ENCODE data around the gene PGGHG.
"Not testable (repeated sequence)": the region's sequence is repeated elsewhere in the genome, so short reads cannot be mapped to it uniquely, and the experiment has no call there.

The PGGHG gene

DNA sequence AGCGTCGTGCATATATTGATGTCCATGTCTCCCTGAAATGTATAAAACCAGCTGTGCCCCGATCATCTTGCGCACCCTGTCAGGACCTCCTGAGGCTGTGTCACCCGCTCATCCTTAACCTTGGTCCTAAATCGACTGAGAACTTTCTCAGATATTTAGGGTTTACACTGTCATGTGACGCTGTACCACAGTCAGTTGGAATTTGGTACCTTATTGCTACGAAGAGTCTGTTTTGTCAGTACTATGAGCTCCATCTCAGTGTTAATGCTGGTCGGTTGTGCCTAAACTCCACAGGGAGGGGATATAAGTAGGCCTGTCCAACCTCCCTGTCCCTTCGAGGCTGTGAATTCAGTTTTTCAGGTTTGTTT, 16.9 kb downstream of the PGGHG start:
- H3K27ac ChIP-seq (ENCODE audit: low read depth, low read length): peak overlapping the region; percentile 83; the same call in 1 of the 2 replicates
- H3K4me1 ChIP-seq (ENCODE audit: insufficient read depth, low read length): peaks cover 45% of the 10 kb centered on the region
- WGBS: 74% methylated on average over 10 of the region's 10 CpGs
- H3K36me3 ChIP-seq (ENCODE audit: insufficient read depth, low read length): no peaks in the 10 kb centered on the region
- H3K9me3 ChIP-seq (ENCODE audit: insufficient read depth, low read depth, low read length): no peaks in the 10 kb centered on the region
- H3K4me3 ChIP-seq (ENCODE audit: low read length): no peak overlapping the region
- no peaks in the 10 kb centered on the region for H3K27me3 ChIP-seq (ENCODE audit: insufficient read depth, low read length)
- H3K9ac ChIP-seq (ENCODE audit: low read depth, low read length): peak overlapping the region; percentile 10; the same call in 1 of the 2 replicates

DNA sequence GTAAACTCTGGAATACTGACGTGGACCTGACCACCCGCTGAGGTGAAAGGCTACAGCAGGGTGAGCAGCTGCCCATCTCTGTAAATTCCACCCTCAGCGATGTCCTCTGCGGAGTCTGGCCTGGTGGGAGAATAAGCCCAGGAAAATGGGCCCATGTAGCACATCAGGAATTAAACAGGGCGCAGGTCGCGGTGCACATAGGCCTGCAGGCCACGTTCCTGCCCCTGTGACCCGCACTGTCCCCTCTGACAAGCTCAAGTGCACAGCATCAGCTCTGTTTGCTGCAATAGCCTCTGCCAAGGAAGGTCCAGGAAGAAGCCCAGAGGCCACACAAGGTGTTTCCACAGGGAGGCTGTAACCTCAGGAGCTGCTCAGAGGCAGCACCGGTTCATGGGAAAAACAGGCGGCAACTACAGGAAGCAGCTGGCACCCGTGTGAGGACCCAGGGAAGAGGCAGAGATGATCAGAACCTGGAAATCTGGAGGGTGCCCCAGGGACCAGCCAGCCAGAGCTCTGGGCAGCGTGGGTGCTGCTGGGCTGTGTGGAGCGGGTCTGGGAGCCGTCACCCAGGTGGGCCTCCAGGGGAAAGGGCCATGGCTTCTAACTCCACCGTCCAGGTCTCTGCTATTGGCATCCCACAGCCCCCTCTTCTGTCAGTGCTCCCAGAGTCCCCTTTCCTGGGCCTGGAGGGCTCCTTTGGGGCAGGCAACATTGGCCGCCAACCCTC, 17.9 kb downstream of the PGGHG start:
- Histone ChIP-seq H3K27ac (ENCODE audit: low read depth, low read length) (no peak overlapping the region), H3K9me3 (ENCODE audit: insufficient read depth, low read depth, low read length) (no peaks in the 10 kb centered on the region), H3K4me1 (ENCODE audit: insufficient read depth, low read length) (peaks cover 45% of the 10 kb centered on the region), H3K36me3 (ENCODE audit: insufficient read depth, low read length) (no peaks in the 10 kb centered on the region), H3K4me3 (ENCODE audit: low read length) (no peak overlapping the region), H3K27me3 (ENCODE audit: insufficient read depth, low read length) (peaks cover under 1% of the 10 kb centered on the region; the same call in 1 of the 2 replicates), H3K9ac (ENCODE audit: low read depth, low read length) (no peak overlapping the region)
- 91% methylated on average over 17 of the region's 17 CpGs for WGBS

DNA sequence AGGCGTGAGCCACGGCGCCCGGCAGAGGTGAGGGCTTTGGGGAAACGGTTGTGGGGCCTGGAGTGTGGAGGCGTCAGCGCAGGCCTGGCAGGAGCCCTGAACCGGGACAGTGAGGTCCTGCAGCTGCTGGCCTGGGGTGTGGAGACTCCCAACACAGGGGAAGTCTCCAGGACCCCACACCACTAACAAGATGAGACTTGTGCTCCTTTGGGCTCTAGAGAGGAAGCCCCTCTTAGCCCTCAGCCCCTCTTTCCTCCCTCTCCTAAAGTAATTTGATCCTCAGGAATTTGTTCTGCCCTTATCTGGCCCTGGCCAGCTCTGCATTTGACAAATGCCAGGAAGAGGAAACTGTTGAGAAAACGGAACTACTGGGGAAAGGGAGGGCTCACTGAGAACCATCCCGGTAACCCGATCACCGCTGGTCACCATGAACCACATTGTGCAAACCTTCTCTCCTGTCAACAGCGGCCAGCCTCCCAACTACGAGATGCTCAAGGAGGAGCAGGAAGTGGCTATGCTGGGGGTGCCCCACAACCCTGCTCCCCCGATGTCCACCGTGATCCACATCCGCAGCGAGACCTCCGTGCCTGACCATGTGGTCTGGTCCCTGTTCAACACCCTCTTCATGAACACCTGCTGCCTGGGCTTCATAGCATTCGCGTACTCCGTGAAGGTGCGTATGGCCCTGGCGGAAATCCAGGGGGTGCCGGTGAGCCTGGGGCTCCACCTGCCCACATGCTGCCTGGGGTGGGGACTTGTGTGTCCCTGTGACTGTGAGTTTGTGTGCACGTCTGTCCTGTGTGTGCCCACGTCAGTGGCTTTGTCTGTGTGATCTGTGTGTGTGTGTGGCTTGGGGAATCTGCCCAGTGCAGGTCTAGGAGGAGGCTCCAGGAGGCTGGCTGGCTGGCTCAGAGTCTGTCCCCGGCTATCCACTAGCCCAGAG, 19.1 kb downstream of the PGGHG start, which contains the start of gene IFITM2:
Gene IFITM2, plus strand, starts transcription at position 51 of the 943 bp plus-strand sequence. Its CDS starts 377 bp downstream, at position 428.
- not testable (repeated sequence) for H3K36me3 ChIP-seq (ENCODE audit: insufficient read depth, low read length); H3K9me3 ChIP-seq (ENCODE audit: insufficient read depth, low read depth, low read length); H3K27me3 ChIP-seq (ENCODE audit: insufficient read depth, low read length)
- peak within 1 kb of the TSS; percentile 70 for H3K27ac ChIP-seq (ENCODE audit: low read depth, low read length)
- H3K4me3 ChIP-seq (ENCODE audit: low read length): peak within 1 kb of the TSS; percentile 49
- H3K4me1 ChIP-seq (ENCODE audit: insufficient read depth, low read length): peaks cover 56% of the 10 kb centered on the region
- WGBS: 40% methylated on average over 26 of the region's 28 CpGs
- 0 out of 2 replicates have a peak within 1 kb of the TSS, but pooled peaks have one; percentile 42 for H3K9ac ChIP-seq (ENCODE audit: low read depth, low read length)

DNA sequence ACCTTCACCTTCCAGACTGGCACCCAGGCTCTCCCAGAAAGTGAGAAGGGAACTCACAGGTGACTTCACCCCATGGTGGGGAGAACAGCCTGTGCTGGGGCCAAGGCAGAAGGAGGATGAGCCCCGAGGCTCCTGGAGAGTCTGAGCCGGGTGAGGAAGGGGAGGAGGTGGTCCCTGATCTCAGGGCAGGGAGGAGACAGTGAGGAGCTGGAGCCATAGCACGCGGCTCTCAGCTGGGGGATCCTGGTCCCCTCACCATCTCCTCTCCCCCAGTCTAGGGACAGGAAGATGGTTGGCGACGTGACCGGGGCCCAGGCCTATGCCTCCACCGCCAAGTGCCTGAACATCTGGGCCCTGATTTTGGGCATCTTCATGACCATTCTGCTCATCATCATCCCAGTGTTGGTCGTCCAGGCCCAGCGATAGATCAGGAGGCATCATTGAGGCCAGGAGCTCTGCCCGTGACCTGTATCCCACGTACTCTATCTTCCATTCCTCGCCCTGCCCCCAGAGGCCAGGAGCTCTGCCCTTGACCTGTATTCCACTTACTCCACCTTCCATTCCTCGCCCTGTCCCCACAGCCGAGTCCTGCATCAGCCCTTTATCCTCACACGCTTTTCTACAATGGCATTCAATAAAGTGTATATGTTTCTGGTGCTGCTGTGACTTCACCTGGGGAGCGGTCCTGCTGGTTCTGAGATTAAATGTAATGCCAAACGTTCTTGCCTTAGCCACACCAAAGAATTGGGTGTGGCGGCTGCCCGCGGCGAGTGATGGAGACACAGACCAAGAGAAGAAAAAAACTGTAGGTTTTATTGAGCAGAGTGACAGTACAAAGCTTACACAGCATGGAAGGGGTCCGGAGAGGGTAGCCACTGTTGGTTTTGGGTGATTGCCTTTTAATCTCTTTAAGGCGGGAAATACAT, 20.1 kb downstream of the PGGHG start:
- H3K9ac ChIP-seq (ENCODE audit: low read depth, low read length); H3K27me3 ChIP-seq (ENCODE audit: insufficient read depth, low read length); H3K36me3 ChIP-seq (ENCODE audit: insufficient read depth, low read length); H3K27ac ChIP-seq (ENCODE audit: low read depth, low read length); H3K9me3 ChIP-seq (ENCODE audit: insufficient read depth, low read depth, low read length); H3K4me3 ChIP-seq (ENCODE audit: low read length): not testable (repeated sequence)
- peaks cover 57% of the 10 kb centered on the region for H3K4me1 ChIP-seq (ENCODE audit: insufficient read depth, low read length)
- WGBS: 66% methylated on average over 24 of the region's 24 CpGs

DNA sequence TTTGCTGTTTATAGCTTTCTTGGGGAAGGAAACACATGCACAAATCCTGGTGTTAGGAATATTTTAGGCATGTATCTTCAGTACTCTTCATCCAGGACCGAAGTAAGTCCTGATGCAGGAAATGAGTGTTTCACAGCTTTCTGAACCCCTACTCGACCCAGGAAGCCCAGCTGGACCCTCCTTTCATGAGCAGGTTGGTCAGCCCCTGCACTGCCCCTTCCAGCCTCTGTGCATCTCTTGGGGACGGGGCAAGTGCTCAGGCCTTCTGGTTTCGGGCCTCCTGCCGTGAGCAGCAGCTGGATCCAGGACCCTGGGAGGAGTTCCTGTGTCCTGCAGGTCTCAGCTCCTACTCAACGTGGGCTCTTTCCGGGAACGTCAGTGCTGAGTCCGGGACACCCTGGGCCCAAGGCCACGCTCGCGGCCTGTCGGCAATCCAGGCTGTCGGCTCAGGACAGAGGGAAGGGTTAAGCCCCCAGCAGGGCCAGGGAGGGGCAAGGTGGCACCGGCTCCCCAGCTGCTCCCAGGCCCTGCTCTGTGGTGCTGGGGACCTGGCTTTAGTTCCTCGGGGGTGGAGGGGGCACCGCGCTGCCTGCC, 21.1 kb downstream of the PGGHG start:
- H3K4me1 ChIP-seq (ENCODE audit: insufficient read depth, low read length): peaks cover 56% of the 10 kb centered on the region
- peak overlapping the region; percentile 24 for H3K4me3 ChIP-seq (ENCODE audit: low read length)
- not testable (repeated sequence) for H3K27ac ChIP-seq (ENCODE audit: low read depth, low read length); H3K9me3 ChIP-seq (ENCODE audit: insufficient read depth, low read depth, low read length); H3K36me3 ChIP-seq (ENCODE audit: insufficient read depth, low read length); H3K27me3 ChIP-seq (ENCODE audit: insufficient read depth, low read length); H3K9ac ChIP-seq (ENCODE audit: low read depth, low read length)
- WGBS: 36% methylated on average over 4 of the region's 18 CpGs

DNA sequence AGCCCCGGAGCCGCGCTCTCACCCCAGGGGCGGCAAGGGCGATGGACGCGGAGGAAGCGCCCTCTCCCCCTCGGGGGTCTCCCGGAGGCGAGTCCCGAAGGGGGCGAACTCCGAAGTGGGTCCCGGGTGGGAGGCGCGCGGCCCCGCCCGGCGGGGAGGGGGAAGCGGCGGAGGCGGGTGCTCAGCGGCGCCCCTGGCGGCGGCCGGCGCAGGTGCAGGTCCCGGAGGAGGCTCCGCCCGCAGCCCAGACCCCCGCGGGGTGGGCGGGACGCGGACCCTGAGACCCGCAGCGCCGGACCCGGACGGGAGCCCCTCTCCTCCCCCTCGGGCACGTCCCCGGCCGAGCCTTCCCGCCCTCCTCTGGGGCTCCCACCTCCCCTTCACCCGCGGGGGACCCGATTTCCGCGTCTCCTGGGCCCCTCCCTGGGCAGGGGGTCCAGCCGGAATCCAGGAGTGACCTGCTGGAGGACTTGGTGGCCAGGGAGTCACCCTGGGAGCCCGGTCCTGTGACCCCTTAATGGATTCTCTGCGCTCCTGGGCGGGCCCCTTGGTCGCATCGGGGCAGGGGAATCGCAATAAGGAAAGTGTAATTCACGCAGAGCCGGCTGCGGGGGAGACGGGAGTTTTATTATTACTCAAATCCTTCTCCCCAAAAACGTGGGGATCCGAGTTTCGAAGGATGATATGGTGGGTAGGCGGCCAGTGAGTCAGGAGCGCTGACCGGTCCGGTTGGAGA, 22.3 kb downstream of the PGGHG start:
- H3K27ac ChIP-seq (ENCODE audit: low read depth, low read length); H3K9ac ChIP-seq (ENCODE audit: low read depth, low read length); H3K9me3 ChIP-seq (ENCODE audit: insufficient read depth, low read depth, low read length); H3K36me3 ChIP-seq (ENCODE audit: insufficient read depth, low read length): not testable (repeated sequence)
- Histone ChIP-seq H3K4me1 (ENCODE audit: insufficient read depth, low read length) (peaks cover 45% of the 10 kb centered on the region), H3K27me3 (ENCODE audit: insufficient read depth, low read length) (peaks cover 16% of the 10 kb centered on the region), H3K4me3 (ENCODE audit: low read length) (peak overlapping the region; percentile 24; the same call in 1 of the 2 replicates)
- WGBS: 1% methylated on average over 5 of the region's 71 CpGs

DNA sequence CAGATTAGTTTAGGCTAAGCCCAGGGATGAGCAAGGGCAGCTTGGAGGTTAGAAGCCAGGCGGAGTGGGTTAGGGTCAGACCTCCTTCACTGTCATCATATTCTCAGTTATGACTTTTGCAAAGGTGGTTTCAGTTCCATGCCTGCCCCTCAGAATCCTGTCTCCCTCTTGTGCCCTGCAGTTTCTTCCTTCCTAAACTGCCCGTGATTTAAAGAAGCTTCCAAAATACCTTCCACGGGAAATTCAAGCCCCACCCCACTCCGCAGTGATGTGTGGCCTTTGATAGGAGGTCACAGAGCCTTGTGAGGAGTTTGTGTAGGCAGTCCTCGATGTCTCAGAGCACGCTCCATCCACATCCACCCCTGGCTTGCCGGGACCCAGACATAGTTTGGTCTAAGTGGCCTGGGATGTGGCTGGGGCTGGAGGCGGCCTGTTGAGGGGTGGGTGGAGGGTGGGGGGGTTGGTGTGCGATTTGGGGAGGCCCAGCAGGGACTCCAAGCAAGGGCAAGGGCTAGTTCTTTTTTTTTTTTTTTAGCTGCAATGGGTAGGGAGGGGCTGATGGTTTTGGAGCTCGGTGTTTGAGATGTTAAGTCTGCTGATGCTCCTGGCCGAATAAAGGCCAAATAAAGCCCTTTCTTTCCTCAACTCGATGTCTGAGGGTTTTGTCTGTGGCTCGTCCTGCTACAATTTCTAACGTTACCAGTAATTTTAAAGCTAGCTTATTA, 23.3 kb downstream of the PGGHG start:
- Histone ChIP-seq H3K9me3 (ENCODE audit: insufficient read depth, low read depth, low read length) (no peaks in the 10 kb centered on the region), H3K4me1 (ENCODE audit: insufficient read depth, low read length) (peaks cover 48% of the 10 kb centered on the region), H3K9ac (ENCODE audit: low read depth, low read length) (no peak overlapping the region), H3K36me3 (ENCODE audit: insufficient read depth, low read length) (peaks cover 7% of the 10 kb centered on the region; the same call in 1 of the 2 replicates), H3K27me3 (ENCODE audit: insufficient read depth, low read length) (peaks cover 27% of the 10 kb centered on the region), H3K4me3 (ENCODE audit: low read length) (peak overlapping the region; percentile 67; the same call in 1 of the 2 replicates), H3K27ac (ENCODE audit: low read depth, low read length) (no peak overlapping the region)
- WGBS: 35% methylated on average over 12 of the region's 14 CpGs

DNA sequence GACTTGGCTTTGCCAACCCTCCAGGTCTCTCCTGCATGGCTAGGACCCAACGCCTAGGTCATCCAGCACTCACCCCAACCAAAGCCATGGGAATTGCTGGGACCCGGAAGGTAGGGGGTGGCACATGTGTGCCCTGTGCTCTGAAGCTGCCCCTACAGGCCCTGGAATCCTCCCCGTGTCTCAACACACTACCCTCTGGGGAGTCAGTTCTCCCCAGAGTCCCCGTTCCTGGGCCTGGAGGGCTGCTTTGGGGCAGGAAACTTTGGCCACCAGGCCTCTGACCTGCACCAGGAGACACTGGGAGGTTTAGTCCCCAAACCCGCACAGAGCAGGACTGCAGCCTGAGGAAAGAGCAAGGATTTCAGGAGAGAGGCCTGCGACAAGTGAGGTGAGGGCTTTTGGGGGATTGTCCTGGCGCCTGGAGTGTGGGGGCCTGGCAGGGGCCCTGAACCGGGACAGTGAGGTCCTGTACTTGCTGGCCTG, 24.4 kb downstream of the PGGHG start:
- peaks cover 45% of the 10 kb centered on the region for H3K4me1 ChIP-seq (ENCODE audit: insufficient read depth, low read length)
- H3K27me3 ChIP-seq (ENCODE audit: insufficient read depth, low read length): peaks cover 32% of the 10 kb centered on the region
- 28% methylated on average over 8 of the region's 8 CpGs for WGBS
- no peaks in the 10 kb centered on the region for H3K9me3 ChIP-seq (ENCODE audit: insufficient read depth, low read depth, low read length)
- peak overlapping the region; percentile 67 for H3K4me3 ChIP-seq (ENCODE audit: low read length)
- H3K27ac ChIP-seq (ENCODE audit: low read depth, low read length): peak overlapping the region; percentile 84; the same call in 1 of the 2 replicates
- 0 out of 2 replicates have a peak overlapping the region, but pooled peaks have one; percentile 11 for H3K9ac ChIP-seq (ENCODE audit: low read depth, low read length)
- H3K36me3 ChIP-seq (ENCODE audit: insufficient read depth, low read length): peaks cover 7% of the 10 kb centered on the region; the same call in 1 of the 2 replicates

DNA sequence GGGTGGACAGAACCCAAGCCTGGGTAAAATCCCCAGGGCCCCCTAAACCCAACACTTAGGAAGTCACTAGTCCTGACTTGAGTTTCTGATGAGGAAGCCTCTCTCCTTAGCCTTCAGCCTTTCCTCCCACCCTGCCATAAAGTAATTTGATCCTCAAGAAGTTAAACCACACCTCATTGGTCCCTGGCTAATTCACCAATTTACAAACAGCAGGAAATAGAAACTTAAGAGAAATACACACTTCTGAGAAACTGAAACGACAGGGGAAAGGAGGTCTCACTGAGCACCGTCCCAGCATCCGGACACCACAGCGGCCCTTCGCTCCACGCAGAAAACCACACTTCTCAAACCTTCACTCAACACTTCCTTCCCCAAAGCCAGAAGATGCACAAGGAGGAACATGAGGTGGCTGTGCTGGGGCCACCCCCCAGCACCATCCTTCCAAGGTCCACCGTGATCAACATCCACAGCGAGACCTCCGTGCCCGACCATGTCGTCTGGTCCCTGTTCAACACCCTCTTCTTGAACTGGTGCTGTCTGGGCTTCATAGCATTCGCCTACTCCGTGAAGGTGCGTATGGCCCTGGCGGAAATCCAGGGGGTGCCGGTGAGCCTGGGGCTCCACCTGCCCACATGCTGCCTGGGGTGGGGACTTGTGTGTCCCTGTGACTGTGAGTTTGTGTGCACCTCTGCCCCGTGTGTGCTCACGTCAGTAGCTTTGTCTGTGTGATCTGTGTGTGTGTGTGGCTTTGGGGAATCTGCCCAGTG, 25.0 kb downstream of the PGGHG start, which contains the start of gene IFITM1:
Gene IFITM1, plus strand, starts transcription at position 254 of the 767 bp plus-strand sequence. Its CDS starts 131 bp downstream, at position 385.
- H3K9ac ChIP-seq (ENCODE audit: low read depth, low read length): peak within 1 kb of the TSS; percentile 73
- H3K4me3 ChIP-seq (ENCODE audit: low read length): peak within 1 kb of the TSS; percentile 67
- no peaks in the 10 kb centered on the region for H3K9me3 ChIP-seq (ENCODE audit: insufficient read depth, low read depth, low read length)
- peaks cover 44% of the 10 kb centered on the region for H3K4me1 ChIP-seq (ENCODE audit: insufficient read depth, low read length)
- H3K27me3 ChIP-seq (ENCODE audit: insufficient read depth, low read length): peaks cover 32% of the 10 kb centered on the region
- peak within 1 kb of the TSS; percentile 84; the same call in 1 of the 2 replicates for H3K27ac ChIP-seq (ENCODE audit: low read depth, low read length)
- 3% methylated on average over 18 of the region's 18 CpGs for WGBS
- H3K36me3 ChIP-seq (ENCODE audit: insufficient read depth, low read length): peaks cover 7% of the 10 kb centered on the region; the same call in 1 of the 2 replicates
